ENCODE data around the gene COQ8A. TPM values are rescaled to one million over a fixed set of nuclear protein-coding genes. Genes with fewer than 3 reads are reported as not detected.

Gene COQ8A
- total RNA-seq, 2 experiments from 2014 or later: 12.1 to 16.4 TPM

DNA sequence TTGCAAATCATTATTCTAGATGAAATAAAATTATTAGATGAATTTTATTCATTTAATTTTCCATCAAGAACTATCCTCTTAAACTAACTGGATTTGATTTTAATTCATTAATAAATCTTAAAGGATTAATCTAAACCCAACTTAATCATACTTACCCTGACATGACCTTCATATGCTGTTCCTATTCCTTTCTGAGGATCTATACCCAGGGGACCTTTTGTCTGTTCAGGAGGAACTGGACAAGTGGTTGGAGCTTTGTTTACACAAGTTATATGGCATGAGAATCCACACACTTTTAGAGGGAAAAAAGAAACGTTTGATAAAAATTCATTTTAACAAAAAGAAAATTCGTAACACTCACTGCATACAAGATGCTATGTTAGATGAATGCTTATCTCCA, 95.2 kb downstream of the COQ8A start:
- Mint-ChIP-seq H3K27ac (no peak overlapping the region), H3K36me3 (ENCODE audit: low read depth) (no peaks in the 10 kb centered on the region), H3K9me3 (ENCODE audit: insufficient read depth) (no peaks in the 10 kb centered on the region), H3K4me1 (ENCODE audit: low read depth) (no peaks in the 10 kb centered on the region), H3K4me3 (no peak overlapping the region), H3K27me3 (ENCODE audit: low read depth) (peaks cover 4% of the 10 kb centered on the region)
- ATAC-seq (no peak), DNase-seq (no peak)
- ChIA-PET POLR2A (no interaction called here), CTCF (no interaction called here)

- Mint-ChIP-seq H3K27ac (no peak overlapping the region), H3K4me3 (no peak overlapping the region), H3K36me3 (ENCODE audit: low read depth) (no peaks in the 10 kb centered on the region), H3K4me1 (ENCODE audit: low read depth) (no peaks in the 10 kb centered on the region), H3K27me3 (ENCODE audit: low read depth) (peaks cover 7% of the 10 kb centered on the region), H3K9me3 (ENCODE audit: insufficient read depth) (no peaks in the 10 kb centered on the region)
- DNase-seq (no peak), ATAC-seq (no peak)
- ChIA-PET POLR2A (no interaction called here), CTCF (no interaction called here)
These were observed 97.0 kb downstream of the COQ8A start for GRCh38 chr1:227037121-227037520.

Other genes starting within 250 kb of the COQ8A start
- gene ITPKB, start 201.0 kb upstream of the COQ8A start, total RNA-seq: 10 to 100 TPM; 47.0 to 47.4 TPM
- 1 to 10 TPM; 3.0 to 3.6 TPM for gene PSEN2, start 69.7 kb upstream of the COQ8A start, total RNA-seq